ENCODE results near the gene EXOC6B. TPM values are rescaled to one million over a fixed set of nuclear protein-coding genes. Genes with fewer than 3 reads are reported as not detected.

Gene EXOC6B
- total RNA-seq, 1 donor = 24.6 TPM

GRCh38 chr2:72826156-72826477 is 284 bp upstream of the EXOC6B start:
- DNase-seq (ENCODE audit: insufficient read length, low spot score, missing footprints) = no peak
- no peak overlapping the region for H2AFZ ChIP-seq (ENCODE audit: low read length)

DNA sequence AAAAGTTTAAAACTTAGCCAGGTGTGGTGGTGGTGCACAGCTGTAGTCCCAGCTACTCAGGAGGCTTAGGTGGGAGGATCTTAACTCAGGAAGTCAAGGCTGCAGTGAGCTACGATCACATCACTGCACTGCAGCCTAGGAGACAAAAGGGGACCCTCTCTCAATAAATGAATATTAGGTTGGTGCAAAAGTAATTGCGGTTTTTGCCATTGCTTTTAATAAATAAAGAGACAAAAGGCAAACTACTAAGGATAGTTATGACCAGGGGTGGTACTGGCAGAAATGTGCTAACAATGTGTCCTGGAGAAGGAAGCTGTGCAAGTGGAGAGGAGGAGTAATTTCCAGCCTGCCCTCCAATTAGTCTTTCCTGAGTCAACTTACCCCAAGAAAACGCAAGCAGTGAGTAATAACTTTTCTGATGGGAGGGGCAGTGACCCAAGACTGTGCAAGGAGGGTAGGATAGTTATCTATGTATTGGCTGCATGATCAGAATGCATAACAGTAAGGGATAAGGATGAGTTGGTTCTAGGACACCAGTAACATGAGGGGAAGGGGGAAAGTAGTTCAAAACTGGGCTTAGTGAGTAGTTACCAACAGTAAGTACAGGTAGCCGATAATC is 1.5 kb downstream of the EXOC6B start:
- Histone ChIP-seq H3K9me3 (ENCODE audit: low read depth, low read length) (no peaks in the 10 kb centered on the region), H3K27ac (ENCODE audit: low read depth, low read length) (peak overlapping the region; percentile 73), H3K4me2 (ENCODE audit: insufficient read depth, low read length) (peak overlapping the region; percentile 91), H3K4me1 (ENCODE audit: insufficient read depth, low read length) (peaks cover 19% of the 10 kb centered on the region), H3K79me2 (ENCODE audit: insufficient read depth, low read length) (peaks cover 27% of the 10 kb centered on the region), H3K4me3 (ENCODE audit: insufficient read depth, low read length) (peak overlapping the region; percentile 86), H4K20me1 (ENCODE audit: insufficient read depth, low read length) (peaks cover 13% of the 10 kb centered on the region), H2AFZ (ENCODE audit: low read length) (no peak overlapping the region), H3K27me3 (ENCODE audit: insufficient read depth, low read length) (no peaks in the 10 kb centered on the region), H3K36me3 (ENCODE audit: insufficient read depth, low read length) (no peaks in the 10 kb centered on the region)
- TF ChIP-seq CTCF (IDR thresholded peaks at IDR 0.05; ENCODE audit: extremely low read depth, low read depth, low read length) = no peak
- peak; percentile 87 for DNase-seq (ENCODE audit: insufficient read length, low spot score, missing footprints)

More at GRCh38 chr2:72826156-72826477, 284 bp upstream of the EXOC6B start:
- no peaks in the 10 kb centered on the region for H3K36me3 ChIP-seq (ENCODE audit: insufficient read depth, low read length)
- H3K9me3 ChIP-seq (ENCODE audit: low read depth, low read length) = no peaks in the 10 kb centered on the region
- no peak for TF ChIP-seq CTCF (IDR thresholded peaks at IDR 0.05; ENCODE audit: extremely low read depth, low read depth, low read length)
- no peak overlapping the region for H3K27ac ChIP-seq (ENCODE audit: low read depth, low read length)
- H4K20me1 ChIP-seq (ENCODE audit: insufficient read depth, low read length) = peaks cover 7% of the 10 kb centered on the region
- peak overlapping the region; percentile 91 for H3K4me2 ChIP-seq (ENCODE audit: insufficient read depth, low read length)
- H3K27me3 ChIP-seq (ENCODE audit: insufficient read depth, low read length) = peaks cover 6% of the 10 kb centered on the region
- peaks cover 22% of the 10 kb centered on the region for H3K79me2 ChIP-seq (ENCODE audit: insufficient read depth, low read length)
- peak overlapping the region; percentile 86 for H3K4me3 ChIP-seq (ENCODE audit: insufficient read depth, low read length)
- peaks cover 19% of the 10 kb centered on the region for H3K4me1 ChIP-seq (ENCODE audit: insufficient read depth, low read length)

- Histone ChIP-seq H3K4me2 (ENCODE audit: insufficient read depth, low read length) (no peak overlapping the region), H3K27ac (ENCODE audit: low read depth, low read length) (no peak overlapping the region), H3K79me2 (ENCODE audit: insufficient read depth, low read length) (peaks cover 32% of the 10 kb centered on the region), H3K4me1 (ENCODE audit: insufficient read depth, low read length) (peaks cover 13% of the 10 kb centered on the region), H4K20me1 (ENCODE audit: insufficient read depth, low read length) (peaks cover 15% of the 10 kb centered on the region), H3K27me3 (ENCODE audit: insufficient read depth, low read length) (no peaks in the 10 kb centered on the region), H3K4me3 (ENCODE audit: insufficient read depth, low read length) (no peak overlapping the region), H3K9me3 (ENCODE audit: low read depth, low read length) (no peaks in the 10 kb centered on the region), H2AFZ (ENCODE audit: low read length) (no peak overlapping the region), H3K36me3 (ENCODE audit: insufficient read depth, low read length) (no peaks in the 10 kb centered on the region)
- no peak for TF ChIP-seq CTCF (IDR thresholded peaks at IDR 0.05; ENCODE audit: extremely low read depth, low read depth, low read length)
- no peak for DNase-seq (ENCODE audit: insufficient read length, low spot score, missing footprints)
These were observed 3.0 kb downstream of the EXOC6B start for GRCh38 chr2:72822794-72823193.

- no peak overlapping the region for H3K4me2 ChIP-seq (ENCODE audit: insufficient read depth, low read length)
- peaks cover 17% of the 10 kb centered on the region for H4K20me1 ChIP-seq (ENCODE audit: insufficient read depth, low read length)
- no peak for DNase-seq (ENCODE audit: insufficient read length, low spot score, missing footprints)
- no peaks in the 10 kb centered on the region for H3K36me3 ChIP-seq (ENCODE audit: insufficient read depth, low read length)
- H3K27me3 ChIP-seq (ENCODE audit: insufficient read depth, low read length) = no peaks in the 10 kb centered on the region
- H3K79me2 ChIP-seq (ENCODE audit: insufficient read depth, low read length) = peaks cover 37% of the 10 kb centered on the region
- no peaks in the 10 kb centered on the region for H3K9me3 ChIP-seq (ENCODE audit: low read depth, low read length)
- TF ChIP-seq CTCF (IDR thresholded peaks at IDR 0.05; ENCODE audit: extremely low read depth, low read depth, low read length) = no peak
- no peak overlapping the region for H3K27ac ChIP-seq (ENCODE audit: low read depth, low read length)
- peaks cover 13% of the 10 kb centered on the region for H3K4me1 ChIP-seq (ENCODE audit: insufficient read depth, low read length)
- no peak overlapping the region for H3K4me3 ChIP-seq (ENCODE audit: insufficient read depth, low read length)
- H2AFZ ChIP-seq (ENCODE audit: low read length) = no peak overlapping the region
These were observed 3.9 kb downstream of the EXOC6B start for GRCh38 chr2:72821983-72822382.

Data from osteoblast (primary cell).